K562 (cell line): Measurements from ENCODE around the gene BCAS4. TPM values are rescaled to one million over a fixed set of nuclear protein-coding genes. Genes with fewer than 3 reads are reported as not detected.

ENCODE experiments used
- HDAC3 ChIP-seq: fragments of 450-650 bp; IDR thresholded peaks from 2 replicates; pipeline ENCODE4 v1.6.1; 2018; ENCODE audit warnings: borderline replicate concordance, mild to moderate bottlenecking, moderate library complexity; ENCODE audit not compliant: partially characterized antibody
- NCOR1 ChIP-seq: fragments of 450-650 bp; IDR thresholded peaks from 2 replicates; pipeline ENCODE4 v1.6.1; 2016; ENCODE audit warnings: mild to moderate bottlenecking, moderate library complexity
- NFE2 ChIP-seq: IDR thresholded peaks from 2 replicates; pipeline ENCODE4 v1.6.1; 2014; ENCODE audit warnings: antibody characterized with exemption, low read depth
- RB1 ChIP-seq: fragments of 450-650 bp; IDR thresholded peaks from 2 replicates; pipeline ENCODE4 v1.6.1; 2017; ENCODE audit warnings: low read depth, mild to moderate bottlenecking
- SAFB ChIP-seq: fragments of 200-400 bp; formaldehyde crosslinking; IDR thresholded peaks from 2 replicates; pipeline ENCODE4 v1.6.1; 2017; ENCODE audit warnings: low read depth, low read length, borderline replicate concordance
- YY1 ChIP-seq, 3 experiments: IDR thresholded peaks; 2 replicates each; pipeline ENCODE4 v1.6.1; 2011; ENCODE audit warnings: low read length in 2 of 3, mild to moderate bottlenecking in 2 of 3, moderate library complexity in 2 of 3, borderline replicate concordance in 1 of 3, control low read depth in 1 of 3, low read depth in 1 of 3; ENCODE audit not compliant: insufficient read depth in 3 of 3, insufficient replicate concordance in 2 of 3, control insufficient read depth in 1 of 3, insufficient read length in 1 of 3; ENCODE audit errors: extremely low read depth in 1 of 3
- ZNF133 ChIP-seq: fragments of 250-450 bp; sonication (Bioruptor Pico); IDR thresholded peaks from 2 replicates; pipeline ENCODE4 v1.4.0; 2020; ENCODE audit warnings: mild to moderate bottlenecking
- polyA plus RNA-seq, 8 experiments: library from polyadenylated mRNA; depleted of rRNA in 4 of 8; stranded (reverse) in 5 of 8; unstranded in 3 of 8; fragments of >200 nt; fragmentation: Nextera tagmentation in 2 of 8; fragmentation: Illumina TruSeq in 1 of 8; extraction: Ambion mirVana in 2 of 8; extraction: Trizol in 1 of 8; gene quantifications; 2 replicates each; pipeline versions ENCODE4 v1.2.1 to v1.2.3, GENCODE V29; 2011 to 2014; ENCODE audit warnings: inconsistent platforms in 1 of 8, missing spikeins in 1 of 8
- total RNA-seq, 7 experiments: library from RNA; depleted of rRNA in 6 of 7; stranded (reverse); fragments of >200 nt in 6 of 7; fragmentation: Illumina TruSeq in 2 of 7; extraction: Trizol in 2 of 7; gene quantifications; 2 replicates each; pipeline versions ENCODE4 v1.2.1 to v1.2.3, GENCODE V29; 2011 to 2021; ENCODE audit warnings: low replicate concordance in 1 of 7
- TF ChIP-seq, protein P1 (sequence below): IDR thresholded peaks from 3 replicates; pipeline ENCODE4 v1.6.1; 2011; ENCODE audit warnings: borderline replicate concordance, mild to moderate bottlenecking; ENCODE audit not compliant: insufficient read length, insufficient read depth
- TF ChIP-seq, protein P2 (sequence below): fragments of 250-450 bp; sonication (Bioruptor Pico); IDR thresholded peaks from 2 replicates; pipeline ENCODE4 v1.6.1; 2021; ENCODE audit warnings: mild to moderate bottlenecking
- TF ChIP-seq, protein P3 (sequence below), 2 experiments: fragments of 250-450 bp in 1 of 2; fragments of 450-650 bp in 1 of 2; sonication (Bioruptor Pico) in 1 of 2; IDR thresholded peaks; 2 replicates each; pipeline versions ENCODE4 v1.6.1 to v1.8.0; 2016 to 2021; ENCODE audit warnings: mild to moderate bottlenecking in 2 of 2, moderate library complexity in 2 of 2, missing compliant biosample characterization in 1 of 2, missing genetic modification characterization in 1 of 2
- TF ChIP-seq, protein P4 (sequence below), 2 experiments: fragments of 450-650 bp; IDR thresholded peaks; 2 replicates each; pipeline ENCODE4 v1.6.1; 2016
- TF ChIP-seq, protein P5 (sequence below), 2 experiments: fragments of 450-650 bp in 1 of 2; sonication (generic) in 1 of 2; formaldehyde crosslinking in 1 of 2; IDR thresholded peaks; 2 replicates each; pipeline versions ENCODE4 v1.7.1 to v1.9.0; 2016 to 2022; ENCODE audit warnings: inconsistent platforms in 1 of 2, mild to moderate bottlenecking in 1 of 2, missing genetic modification reagents in 1 of 2

Gene BCAS4
- total and polyA plus RNA-seq, 9 of the 15 experiments (the other 6 are each of a cell fraction or from before 2014, with no cell fraction given) = 0.15 to 2.3 (median 0.47) TPM

DNA sequence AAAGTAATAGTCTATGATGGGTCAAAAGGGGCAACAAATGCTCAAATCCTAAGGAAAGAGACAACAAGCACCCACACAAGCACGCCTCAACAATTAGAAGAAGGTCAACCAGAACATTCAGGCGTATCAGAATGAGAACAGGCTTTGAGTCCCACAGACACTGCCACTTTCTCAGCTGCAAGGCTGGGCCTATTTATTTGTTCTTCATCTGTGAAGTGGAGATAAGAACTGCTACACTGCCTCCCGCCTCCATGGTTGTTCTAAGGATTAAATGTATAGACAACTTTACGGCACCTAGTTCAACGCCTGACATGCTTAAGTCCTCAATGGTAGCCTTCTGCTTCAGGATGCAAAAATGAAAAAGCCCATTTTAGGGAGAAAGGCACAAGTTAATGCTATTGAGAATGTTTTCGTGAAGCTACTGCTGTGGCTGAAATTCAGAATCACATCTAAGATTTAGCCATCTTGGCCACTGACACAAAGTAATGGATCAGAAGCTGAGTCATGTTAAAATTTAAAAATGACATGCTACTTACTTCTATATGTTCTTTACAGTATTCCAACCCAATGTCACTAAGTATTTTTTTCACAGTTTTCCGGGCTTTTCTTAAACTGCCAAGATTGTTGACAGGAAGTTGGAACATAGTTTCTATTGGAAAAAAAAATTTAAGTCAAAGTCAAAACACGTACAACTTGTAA is 108.6 kb downstream of the BCAS4 start (continued):
- TF ChIP-seq RB1 (peak; percentile 12; the same call in 1 of the 2 replicates), YY1 (IDR thresholded peaks at IDR 0.05; ENCODE audit: borderline replicate concordance in 1 of 3, control insufficient read depth in 1 of 3, extremely low read depth in 1 of 3, insufficient read depth in 3 of 3, insufficient read length in 1 of 3, insufficient replicate concordance in 2 of 3, low read depth in 1 of 3, low read length in 2 of 3) (peak in 1 of 3 experiments; percentile 36), HDAC3 (peak; percentile 80), SAFB (no peak), NFE2 (peak; percentile 72), ZNF133 (CRISPR knock-in tag) (no peak), NCOR1 (peak; percentile 94)
- TF ChIP-seq, protein P1, sequence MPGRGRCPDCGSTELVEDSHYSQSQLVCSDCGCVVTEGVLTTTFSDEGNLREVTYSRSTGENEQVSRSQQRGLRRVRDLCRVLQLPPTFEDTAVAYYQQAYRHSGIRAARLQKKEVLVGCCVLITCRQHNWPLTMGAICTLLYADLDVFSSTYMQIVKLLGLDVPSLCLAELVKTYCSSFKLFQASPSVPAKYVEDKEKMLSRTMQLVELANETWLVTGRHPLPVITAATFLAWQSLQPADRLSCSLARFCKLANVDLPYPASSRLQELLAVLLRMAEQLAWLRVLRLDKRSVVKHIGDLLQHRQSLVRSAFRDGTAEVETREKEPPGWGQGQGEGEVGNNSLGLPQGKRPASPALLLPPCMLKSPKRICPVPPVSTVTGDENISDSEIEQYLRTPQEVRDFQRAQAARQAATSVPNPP = no peak
- TF ChIP-seq, protein P2, sequence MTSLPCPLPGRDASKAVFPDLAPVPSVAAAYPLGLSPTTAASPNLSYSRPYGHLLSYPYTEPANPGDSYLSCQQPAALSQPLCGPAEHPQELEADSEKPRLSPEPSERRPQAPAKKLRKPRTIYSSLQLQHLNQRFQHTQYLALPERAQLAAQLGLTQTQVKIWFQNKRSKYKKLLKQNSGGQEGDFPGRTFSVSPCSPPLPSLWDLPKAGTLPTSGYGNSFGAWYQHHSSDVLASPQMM (CRISPR knock-in tag) = no peak
- TF ChIP-seq, protein P3, sequence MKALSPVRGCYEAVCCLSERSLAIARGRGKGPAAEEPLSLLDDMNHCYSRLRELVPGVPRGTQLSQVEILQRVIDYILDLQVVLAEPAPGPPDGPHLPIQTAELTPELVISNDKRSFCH (CRISPR knock-in tag; IDR thresholded peaks at IDR 0.05) = no peak
- TF ChIP-seq, protein P3 (tag; IDR thresholded peaks at IDR 0.05) = peak; percentile 75
- TF ChIP-seq, protein P4, sequence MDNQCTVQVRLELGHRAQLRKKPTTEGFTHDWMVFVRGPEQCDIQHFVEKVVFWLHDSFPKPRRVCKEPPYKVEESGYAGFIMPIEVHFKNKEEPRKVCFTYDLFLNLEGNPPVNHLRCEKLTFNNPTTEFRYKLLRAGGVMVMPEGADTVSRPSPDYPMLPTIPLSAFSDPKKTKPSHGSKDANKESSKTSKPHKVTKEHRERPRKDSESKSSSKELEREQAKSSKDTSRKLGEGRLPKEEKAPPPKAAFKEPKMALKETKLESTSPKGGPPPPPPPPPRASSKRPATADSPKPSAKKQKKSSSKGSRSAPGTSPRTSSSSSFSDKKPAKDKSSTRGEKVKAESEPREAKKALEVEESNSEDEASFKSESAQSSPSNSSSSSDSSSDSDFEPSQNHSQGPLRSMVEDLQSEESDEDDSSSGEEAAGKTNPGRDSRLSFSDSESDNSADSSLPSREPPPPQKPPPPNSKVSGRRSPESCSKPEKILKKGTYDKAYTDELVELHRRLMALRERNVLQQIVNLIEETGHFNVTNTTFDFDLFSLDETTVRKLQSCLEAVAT (IDR thresholded peaks at IDR 0.05) = no peak
- TF ChIP-seq, protein P5, sequence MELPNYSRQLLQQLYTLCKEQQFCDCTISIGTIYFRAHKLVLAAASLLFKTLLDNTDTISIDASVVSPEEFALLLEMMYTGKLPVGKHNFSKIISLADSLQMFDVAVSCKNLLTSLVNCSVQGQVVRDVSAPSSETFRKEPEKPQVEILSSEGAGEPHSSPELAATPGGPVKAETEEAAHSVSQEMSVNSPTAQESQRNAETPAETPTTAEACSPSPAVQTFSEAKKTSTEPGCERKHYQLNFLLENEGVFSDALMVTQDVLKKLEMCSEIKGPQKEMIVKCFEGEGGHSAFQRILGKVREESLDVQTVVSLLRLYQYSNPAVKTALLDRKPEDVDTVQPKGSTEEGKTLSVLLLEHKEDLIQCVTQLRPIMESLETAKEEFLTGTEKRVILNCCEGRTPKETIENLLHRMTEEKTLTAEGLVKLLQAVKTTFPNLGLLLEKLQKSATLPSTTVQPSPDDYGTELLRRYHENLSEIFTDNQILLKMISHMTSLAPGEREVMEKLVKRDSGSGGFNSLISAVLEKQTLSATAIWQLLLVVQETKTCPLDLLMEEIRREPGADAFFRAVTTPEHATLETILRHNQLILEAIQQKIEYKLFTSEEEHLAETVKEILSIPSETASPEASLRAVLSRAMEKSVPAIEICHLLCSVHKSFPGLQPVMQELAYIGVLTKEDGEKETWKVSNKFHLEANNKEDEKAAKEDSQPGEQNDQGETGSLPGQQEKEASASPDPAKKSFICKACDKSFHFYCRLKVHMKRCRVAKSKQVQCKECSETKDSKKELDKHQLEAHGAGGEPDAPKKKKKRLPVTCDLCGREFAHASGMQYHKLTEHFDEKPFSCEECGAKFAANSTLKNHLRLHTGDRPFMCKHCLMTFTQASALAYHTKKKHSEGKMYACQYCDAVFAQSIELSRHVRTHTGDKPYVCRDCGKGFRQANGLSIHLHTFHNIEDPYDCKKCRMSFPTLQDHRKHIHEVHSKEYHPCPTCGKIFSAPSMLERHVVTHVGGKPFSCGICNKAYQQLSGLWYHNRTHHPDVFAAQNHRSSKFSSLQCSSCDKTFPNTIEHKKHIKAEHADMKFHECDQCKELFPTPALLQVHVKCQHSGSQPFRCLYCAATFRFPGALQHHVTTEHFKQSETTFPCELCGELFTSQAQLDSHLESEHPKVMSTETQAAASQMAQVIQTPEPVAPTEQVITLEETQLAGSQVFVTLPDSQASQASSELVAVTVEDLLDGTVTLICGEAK (IDR thresholded peaks at IDR 0.05) = 0 out of 2 replicates have a peak, but pooled peaks have one; percentile 11
- TF ChIP-seq, protein P5 (CRISPR knock-in tag; IDR thresholded peaks at IDR 0.05) = no peak
